HG03025 (cell line): Measurements from ENCODE around the gene SNX7.

Experiments used
- ATAC-seq: cut with Tn5 transposase; IDR thresholded peaks from one replicate; pipeline ENCODE4 v1.9.1; 2021; ENCODE audit warnings: mild to moderate bottlenecking, moderate library complexity; ENCODE audit not compliant: unreplicated experiment, low FRiP score

SNX7 gene

DNA sequence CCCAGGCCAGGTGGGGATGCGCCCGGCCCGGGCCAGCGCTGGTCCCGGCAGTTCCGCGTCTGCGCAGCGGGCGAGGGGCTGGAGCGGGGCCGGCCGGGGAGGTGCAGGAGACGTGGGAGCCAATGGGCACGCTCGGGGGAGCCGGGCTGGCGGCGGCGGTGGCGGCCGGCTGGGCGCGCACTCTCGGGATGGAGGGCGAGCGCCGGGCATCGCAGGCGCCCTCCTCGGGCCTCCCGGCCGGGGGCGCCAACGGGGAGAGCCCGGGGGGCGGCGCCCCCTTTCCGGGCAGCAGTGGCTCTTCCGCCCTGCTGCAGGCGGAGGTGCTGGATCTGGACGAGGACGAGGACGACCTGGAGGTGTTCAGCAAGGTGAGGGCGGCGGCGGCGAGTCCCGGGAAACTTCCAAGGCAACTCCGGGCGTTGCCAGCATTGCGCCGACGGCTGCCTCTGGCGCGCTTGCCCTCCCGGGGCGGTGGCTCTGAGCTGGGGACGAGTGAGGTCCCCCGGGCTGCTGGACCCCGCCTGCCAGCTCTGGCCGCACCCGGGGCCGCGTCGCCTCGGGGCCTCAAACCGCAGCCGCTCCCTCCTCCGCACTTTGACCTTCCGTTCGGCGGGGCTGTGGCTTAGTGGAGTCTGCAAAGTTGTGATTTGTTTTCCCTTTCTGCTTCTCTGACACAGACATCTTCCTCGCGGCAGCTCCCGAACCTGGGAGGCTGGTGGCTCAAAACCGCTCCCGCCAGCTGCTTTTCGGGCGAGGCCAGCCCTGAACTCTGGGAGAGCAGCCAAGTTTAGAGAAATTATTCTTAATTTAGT is at the start of gene SNX7:
Gene SNX7 (plus strand): TSS at position 178 of the 812 bp plus-strand sequence. CDS start 11 bp downstream, at position 189.
- ATAC-seq = peak; percentile 79

DNA sequence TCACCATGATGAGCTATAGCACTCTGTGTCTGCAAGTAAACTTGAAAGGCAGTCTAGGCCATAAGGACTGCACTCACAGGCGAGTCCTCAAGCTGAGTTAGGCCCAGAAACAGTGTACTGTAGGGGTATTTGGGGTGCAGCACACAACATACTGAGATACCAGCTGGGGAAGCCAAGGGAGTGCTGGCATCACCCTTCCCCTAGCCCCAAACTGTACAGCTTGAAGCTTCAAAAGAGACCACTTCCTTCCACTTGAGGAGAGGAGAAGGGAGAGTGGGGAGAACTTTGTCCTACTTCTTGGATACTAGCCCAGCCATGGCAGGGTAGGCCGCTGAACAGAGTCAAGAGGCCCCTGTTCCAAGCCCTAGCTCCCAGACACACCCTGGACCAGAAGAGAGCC is 24.2 kb upstream of the SNX7 start:
- ATAC-seq = no peak

- no peak for ATAC-seq
These were observed 23.3 kb upstream of the SNX7 start for GRCh38 chr1:98638185-98638584.

DNA sequence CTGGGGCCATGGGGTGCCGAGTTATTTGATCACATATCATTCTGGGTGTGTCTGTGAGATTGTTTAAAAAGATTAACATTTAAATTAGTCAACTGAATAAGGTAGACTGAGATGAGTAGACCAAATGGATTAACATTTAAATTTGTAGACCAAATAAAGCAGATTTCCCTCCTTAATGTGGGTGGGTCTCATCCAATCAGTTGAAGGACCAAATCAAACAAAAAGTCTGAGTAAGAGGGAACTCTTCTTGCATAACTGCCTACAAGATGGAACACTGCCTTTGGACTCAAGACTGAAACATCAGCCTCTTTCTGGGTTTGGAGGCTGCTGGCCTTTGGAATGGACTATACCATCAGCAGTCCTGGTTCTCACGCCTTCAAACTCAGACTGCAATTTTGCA is 17.0 kb upstream of the SNX7 start:
- ATAC-seq = no peak

DNA sequence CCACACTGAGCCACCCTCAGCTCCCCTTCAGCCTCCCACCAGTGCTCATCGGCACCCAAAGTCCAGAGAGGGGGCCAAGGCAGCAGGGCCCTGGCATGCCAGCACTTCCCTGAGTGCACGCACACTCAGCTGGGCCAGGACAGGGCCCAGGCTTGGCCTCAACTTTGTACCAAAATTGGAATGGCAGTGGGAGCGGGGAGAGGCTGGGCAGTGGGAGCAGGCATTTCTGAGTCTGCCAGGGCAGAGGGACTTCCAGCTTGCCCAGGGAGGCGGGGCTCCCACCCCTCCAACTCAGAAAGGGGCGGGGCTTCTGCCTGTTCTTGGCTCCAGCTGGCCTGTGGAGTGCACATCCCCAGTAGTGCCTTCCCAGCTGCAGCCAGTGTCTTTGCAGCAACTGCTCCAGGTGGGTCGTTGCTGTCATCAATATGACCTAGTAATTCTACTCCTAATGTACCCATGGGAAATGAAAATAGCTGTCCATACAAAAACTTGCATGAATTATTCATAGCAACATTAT is 10.3 kb upstream of the SNX7 start:
- ATAC-seq = no peak

- ATAC-seq = no peak
These were observed 8.4 kb upstream of the SNX7 start for GRCh38 chr1:98653123-98653522.

DNA sequence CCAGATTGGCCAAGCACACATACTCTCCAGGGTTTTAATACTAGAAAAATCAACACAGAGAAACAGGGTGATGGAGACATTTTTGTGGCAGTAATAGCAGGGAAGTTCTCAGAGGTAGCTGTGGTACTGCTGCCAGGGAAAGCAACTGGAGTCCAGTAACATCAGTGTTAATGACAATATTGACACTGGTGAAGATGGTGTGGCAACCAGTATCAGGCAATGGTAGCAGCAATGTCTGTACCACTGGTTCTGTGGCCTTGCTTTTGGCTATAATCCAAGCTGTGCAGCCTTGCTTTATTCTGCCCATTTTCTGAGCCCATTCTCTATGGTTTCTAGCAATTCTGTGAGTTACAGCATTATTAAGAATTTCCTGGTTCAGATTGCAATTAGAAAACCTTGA is 1.6 kb upstream of the SNX7 start:
- no peak for ATAC-seq

DNA sequence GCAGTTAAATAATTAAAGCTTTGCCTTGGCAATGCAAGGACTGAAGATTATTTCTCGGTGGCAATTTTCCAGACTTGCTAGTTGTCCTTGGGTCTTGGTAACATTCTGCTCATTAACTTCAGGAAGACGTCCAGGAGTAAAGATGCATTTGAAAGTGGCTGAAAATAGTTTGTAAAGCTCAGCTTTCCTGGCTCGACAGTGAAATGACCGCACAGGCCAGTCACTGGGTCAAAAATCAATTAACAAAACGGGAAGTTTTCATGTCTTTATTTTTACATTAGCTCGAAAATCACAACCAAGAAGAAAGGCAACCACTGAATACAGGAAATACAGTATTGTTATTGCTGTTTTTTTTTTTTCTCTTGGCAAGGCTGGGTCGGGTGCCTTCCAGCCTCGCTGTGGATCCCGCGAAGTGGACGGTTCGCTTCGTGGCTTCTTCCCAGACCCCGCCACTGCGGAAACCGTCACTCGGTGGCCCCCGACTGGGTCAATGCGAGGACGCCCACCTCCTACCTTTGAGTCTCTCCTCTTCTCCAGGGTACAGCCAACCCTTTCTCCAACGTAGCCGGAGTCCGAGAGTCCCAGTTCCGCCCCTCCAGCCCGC is 479 bp upstream of the SNX7 start:
- ATAC-seq = no peak

GRCh38 chr1:98662356-98662670 is 792 bp downstream of the SNX7 start:
- no peak for ATAC-seq

DNA sequence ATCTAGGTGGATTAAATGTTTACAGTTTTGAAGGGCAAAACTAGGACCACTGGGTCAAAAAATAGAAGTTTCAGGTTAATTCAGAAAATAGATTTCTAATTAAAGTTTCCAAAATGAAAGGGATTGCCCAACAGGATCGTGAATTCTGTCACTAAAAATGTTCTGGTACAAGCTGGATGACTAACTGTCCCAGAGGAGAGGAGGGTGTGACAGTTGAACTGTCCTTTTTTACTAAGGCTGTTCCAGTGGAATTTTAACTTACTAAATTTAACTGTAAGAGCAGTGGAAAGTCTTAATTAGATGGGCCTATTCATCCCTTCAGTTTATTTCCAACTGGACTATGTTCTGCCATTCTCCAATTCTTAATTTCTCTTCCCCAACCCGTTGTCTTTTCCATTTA is 7.2 kb downstream of the SNX7 start:
- no peak for ATAC-seq

GRCh38 chr1:98669355-98670296 is 8.1 kb downstream of the SNX7 start:
- ATAC-seq = no peak

DNA sequence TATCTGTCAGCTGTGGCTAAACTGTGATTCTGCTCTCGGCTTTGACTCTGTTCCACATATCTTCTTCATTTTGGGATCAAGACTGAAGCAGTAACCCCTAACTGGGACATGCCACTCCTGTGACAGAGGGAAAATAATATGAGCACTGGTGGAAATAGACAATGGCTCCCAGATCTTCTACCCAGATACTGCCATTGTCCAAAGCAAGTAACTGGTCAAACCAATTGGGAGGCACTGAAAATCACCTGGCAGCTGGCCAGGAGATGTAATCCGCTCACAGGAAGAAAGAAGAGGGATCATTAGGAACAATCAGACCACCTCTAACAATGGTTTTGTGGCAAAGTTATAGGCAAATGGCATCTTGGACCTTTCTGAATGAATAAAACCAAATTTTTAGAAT is 10.7 kb downstream of the SNX7 start:
- ATAC-seq = no peak

GRCh38 chr1:98674075-98674781 is 12.7 kb downstream of the SNX7 start:
- ATAC-seq = no peak

- ATAC-seq = no peak
These were observed 13.8 kb downstream of the SNX7 start for GRCh38 chr1:98675282-98675681.

DNA sequence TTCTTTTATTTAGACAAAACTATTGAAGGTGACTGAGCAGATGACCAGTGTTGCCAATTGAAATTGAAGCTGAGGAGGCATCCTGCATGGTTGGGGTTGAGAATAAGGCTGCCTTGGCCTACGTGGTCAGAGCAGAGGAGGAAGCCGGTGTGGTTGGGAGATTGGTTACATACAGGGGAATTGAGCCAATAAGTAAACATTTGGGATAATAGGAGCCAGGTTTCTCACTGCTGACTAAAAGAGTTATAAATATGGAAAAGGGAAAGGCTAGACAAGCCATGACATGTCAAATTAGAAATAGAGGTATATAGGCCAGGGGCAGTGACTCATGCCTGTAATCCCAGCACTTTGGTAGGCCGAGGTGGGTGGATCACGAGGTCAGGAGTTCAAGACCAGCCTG is 15.8 kb downstream of the SNX7 start:
- ATAC-seq = no peak

GRCh38 chr1:98681812-98682211 is 20.3 kb downstream of the SNX7 start:
- ATAC-seq = no peak

DNA sequence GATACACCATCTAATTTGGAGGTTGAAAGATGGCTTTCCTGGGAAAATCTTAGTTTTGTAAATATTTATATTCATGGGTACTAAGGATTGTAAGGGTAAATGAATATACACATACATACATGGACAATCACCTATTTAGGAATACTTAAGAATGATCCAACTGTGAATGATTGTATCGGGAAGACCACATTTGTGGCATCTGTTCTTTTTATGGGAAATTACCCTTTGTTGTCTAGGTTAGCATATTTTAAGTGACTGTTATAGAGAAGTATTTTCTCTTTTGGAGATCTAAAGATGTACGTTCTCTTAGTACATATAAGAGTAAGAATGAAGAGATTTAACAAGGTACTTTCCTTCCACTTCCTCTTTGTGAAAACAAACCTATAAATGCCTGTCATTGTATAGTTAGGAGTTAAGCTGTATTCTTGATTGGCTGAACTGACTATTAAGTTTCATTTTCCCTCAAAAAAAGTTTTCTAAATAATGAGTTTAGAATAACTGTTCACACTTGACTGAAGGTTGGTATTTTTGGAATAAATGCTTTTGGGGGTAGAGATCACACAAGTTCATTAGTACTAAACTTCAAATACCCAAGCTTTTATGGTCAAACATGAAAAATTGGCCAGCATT is 26.7 kb downstream of the SNX7 start:
- ATAC-seq = no peak

- no peak for ATAC-seq
These were observed 29.1 kb downstream of the SNX7 start for GRCh38 chr1:98690576-98690975.

- ATAC-seq = no peak
These were observed 31.0 kb downstream of the SNX7 start for GRCh38 chr1:98692482-98692881.

DNA sequence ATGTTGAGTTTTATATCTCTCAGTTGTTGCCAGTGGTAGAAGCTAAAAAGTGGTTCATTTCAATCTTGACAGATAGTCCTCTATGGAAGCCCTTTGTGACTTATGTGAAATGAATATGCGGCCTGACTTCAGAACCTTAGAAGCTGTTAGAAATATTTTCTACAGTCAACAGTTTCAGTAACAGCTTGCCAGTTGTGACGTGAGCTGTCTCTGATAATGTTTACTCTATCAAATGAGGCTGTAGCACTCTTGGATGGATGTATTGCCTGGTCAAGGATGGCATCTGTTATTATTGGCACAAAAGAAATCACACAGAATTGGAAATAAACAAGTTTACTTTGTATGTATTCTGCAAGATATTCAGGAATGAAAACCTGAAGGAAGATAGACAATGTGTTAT is 31.9 kb downstream of the SNX7 start:
- no peak for ATAC-seq
